HG03103 (cell line): ENCODE results near the gene IPO9.
"Not testable (repeated sequence)": the region's sequence is repeated elsewhere in the genome, so short reads cannot be mapped to it uniquely, and the experiment has no call there.

Experiments used
- ATAC-seq: cut with Tn5 transposase; IDR thresholded peaks from one replicate; pipeline ENCODE4 v1.9.1; 2021; ENCODE audit warnings: low read depth; ENCODE audit not compliant: unreplicated experiment

IPO9 gene

DNA sequence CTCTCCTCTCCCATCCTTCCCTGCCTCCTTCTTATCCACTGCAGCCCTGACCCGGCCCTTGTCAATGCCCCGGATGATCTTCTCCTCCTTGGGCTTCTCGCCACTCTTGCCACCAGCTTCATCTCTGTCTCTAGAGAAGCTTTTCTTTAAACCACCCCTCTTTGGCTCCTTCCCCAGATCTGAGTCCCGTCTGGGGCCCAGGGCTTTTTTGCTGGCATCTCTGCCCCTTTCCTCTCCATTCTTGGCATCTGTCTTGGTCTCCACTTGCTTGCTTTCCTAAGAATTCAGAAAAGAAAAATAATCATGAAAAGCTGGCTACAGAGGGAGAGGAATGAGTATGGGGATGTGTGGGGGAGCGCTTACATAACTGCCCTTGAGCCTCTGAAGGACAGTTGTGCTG is 71.5 kb downstream of the IPO9 start:
- no peak for ATAC-seq

DNA sequence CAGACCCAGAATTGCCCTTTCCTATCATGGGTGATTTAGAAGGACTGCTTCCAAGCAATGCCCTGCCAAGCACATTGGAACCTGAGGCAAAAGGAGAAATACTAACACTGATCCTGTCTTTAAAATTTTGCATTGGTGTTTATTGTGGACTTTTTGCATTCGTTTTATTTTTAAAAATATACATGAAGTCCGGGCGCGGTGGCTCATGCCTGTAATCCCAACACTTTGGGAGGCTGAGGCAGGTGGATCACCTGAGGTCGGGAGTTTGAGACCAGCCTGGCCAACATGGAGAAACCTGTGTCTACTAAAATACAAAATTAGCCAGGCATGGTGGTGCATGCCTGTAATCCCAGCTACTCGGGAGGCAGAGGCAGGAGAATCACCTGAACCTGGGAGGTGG is 72.1 kb downstream of the IPO9 start:
- not testable (repeated sequence) for ATAC-seq

DNA sequence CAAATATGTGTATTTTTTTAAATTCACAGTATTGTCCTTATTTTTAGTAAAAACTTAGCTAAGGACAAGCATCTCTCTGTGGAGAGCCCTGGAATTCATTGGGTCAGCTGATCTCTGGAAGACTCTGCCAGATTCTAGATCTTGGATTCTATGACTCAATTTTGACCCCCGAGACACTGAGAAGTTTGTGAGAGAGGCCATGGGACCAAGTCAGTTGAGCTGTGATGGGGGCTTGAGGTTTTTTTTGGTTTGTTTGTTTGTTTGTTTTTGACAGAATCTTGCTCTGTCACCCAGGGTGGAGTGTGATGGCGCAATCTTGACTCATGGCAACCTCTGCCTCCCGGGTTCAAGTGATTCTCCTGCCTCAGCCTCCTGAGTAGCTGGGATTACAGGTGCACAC is 73.2 kb downstream of the IPO9 start:
- no peak for ATAC-seq

DNA sequence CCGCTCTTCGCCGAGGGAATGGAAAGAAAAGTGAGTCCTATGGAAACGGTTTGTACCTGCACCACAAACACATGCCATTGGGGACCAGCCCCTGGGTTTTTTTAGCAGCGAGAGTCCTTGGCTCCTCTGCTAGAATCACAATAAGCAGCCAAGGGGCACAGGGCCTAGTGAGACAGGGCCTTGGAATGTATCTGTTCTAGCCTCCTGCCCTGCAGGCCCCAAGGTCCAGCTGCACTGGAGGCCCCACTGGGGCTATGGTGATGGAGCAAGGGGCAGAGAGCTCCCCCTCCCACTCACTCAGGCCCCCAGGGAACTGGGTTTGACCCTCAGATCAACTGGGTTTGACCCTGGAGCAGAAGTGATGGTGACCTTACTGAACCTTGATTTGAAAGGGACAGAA is 74.2 kb downstream of the IPO9 start:
- no peak for ATAC-seq

DNA sequence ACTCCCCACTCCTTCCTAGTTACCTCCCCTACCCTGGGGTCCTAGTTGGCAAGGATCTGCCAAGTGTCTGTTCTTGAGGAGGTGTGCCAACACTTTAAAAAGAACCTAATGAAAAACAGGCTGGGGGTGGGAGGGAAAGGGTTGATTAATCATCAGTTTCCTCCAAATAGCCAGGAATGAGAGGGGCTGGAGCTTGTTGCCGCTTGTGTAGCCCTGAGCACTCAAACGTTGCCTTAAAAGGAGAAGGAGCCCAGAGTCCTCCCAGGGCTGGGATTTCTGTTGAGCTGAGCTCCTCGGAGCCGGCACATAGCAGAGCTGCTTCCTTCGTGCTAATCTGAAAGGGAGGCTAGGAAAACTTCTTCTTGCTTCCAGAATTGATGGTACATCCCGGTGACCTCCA is 75.6 kb downstream of the IPO9 start:
- ATAC-seq = no peak

DNA sequence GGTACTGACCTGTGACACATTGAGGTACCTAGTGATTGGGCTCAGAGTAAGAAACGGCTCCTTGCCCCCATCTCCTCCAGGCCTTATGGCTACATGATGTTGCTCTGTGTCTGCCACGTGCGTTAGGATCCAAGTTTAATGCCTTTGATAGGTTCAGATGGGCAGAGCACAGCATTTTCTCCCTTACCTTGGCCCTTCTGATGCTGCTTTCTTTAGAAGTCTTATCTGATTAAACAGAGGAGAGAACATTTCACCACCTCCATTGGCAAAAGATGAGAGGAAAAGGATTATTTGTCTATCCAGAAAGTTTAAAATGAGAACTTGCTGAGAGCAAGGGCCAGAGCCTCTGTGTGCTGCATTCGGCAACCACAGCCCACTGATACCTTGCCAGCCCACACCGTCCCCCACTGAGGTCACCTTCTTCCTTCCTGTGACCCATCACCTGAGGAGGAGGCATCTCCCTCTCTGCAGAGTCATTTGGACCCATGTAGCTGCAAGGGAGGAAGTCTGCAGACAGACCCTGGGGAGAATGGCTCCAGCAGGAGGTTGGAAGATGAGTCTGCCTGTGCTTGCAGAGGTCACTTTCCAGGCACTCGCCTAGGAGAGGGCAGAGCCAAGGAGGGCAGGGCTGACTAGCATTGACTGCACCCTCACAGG is 76.4 kb downstream of the IPO9 start:
- ATAC-seq = no peak

DNA sequence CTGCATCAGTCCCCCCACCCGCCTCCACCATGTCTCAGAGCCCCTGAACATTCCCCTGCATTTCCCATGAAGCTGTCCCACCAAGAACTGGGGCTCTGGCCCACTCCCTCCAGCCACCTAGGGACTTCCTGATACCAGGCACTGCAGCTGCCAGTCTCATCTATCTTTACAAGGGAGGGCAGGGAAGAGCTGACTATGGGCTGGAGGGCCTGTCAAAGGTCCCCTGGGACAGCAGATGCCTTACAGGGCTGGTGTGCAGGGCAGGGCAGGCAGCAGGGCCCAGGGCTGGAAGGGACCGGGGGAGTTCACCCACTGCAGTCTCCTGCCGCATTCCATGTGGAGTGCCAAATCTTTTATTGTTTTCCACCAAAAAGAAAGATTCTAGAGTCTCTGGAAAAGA is 77.4 kb downstream of the IPO9 start:
- ATAC-seq = no peak

DNA sequence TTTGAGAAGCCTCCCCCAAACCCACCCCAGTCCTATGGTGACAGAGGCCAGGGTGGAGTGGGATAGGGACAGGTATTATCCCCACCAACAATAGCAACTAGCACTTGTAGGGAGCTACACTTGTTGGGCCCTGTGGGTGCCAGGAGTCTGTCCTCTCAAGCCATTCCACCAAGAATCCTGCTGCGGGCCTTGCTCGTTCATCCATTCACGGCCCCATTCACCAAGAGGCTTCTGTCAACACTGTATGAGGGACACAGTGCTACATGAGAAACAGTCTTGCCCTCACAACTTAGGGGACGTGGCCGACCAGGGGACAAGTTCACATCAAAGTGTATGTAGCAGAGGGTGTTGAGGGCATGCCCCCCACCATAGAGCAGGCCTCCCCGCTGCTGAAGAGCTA is 78.7 kb downstream of the IPO9 start:
- ATAC-seq = no peak

DNA sequence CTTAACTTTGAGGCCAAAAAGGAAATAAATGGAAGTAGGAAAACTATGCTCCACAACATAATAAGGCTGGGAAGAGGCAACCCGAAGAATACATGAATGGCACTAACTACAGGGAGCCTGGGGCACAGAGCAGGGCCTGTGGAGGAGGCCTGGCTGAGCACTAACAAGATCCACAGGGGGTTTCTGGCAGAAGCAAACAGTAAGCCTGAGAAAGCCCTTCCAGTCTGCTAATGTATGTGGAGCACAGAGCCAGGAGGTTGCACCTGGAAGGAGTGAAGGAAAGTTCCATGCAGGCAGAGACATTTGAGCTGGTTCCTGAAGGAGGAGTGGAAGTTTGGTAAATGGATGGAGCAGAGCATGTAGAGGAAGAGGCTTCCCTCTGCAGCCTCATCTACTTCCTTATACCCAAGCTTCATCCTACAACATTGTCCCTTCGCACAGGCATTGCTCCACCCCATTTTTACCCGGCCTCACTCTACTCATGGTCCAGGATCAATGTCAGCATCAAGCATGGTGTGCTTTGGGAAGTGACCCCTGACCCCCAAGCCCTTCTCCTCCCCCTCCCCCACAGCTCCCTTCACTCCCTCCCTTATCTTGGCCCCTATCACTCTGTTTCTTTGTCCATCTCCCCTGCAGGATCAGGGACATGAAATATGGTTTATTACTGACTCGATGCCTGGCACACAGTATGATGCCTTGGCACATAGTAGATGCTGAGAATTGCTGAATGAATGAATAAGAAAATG is 83.0 kb downstream of the IPO9 start:
- no peak for ATAC-seq

DNA sequence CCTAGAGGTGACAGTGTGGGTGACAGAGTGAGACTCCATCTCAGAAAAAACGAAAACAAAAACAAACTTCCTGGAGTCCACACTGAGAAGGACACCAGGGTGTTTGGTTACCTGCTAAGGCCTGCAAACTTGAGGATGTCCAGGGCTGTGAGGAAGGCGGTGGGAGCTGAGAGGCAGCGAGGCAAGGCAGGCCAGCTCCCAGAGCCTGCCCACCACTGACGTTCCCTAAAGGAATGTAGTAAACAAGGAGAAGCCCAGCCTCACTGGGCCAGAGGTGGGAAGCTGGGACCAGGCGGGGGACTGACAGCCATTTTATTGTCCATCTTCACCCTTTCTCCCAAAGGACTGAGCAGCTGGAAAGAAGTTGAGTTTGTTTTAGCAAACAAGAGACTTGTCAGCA is 83.9 kb downstream of the IPO9 start:
- no peak for ATAC-seq

DNA sequence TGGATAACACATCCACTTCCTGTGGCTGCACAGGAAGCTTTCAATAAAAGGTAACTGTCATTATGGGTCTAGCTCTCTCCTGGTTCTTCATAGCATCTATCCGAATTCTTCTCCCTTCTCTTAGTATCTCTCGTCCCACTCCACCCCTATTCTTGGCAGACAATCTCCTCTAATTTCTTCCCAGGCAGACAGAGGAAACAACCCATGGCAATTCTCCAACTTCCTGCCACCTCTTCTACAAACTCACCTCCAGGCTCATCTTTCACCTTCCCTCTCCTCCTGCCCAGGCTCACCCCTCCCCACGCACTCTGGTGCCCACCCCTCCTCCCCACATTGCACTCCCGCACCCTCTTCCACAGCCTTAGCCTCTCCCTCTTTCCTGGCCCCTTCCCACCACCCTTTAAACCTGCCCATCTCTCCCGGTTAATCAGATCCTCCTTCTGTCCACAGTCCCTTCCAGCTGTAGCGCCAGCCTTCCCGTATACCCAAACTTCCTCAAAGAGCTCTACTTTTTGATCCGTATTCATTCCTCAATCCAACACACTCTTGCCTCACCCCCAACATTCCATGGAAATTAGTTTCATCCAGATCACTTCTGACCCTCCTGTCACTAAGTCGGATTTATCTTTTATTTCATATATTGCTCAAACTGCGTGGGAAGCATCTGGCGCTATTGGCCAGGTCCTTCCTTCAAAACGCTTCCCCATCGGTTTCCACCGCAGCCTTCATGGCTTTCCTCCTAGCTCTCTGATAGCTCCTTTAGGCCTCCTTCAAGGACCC is 85.7 kb downstream of the IPO9 start:
- no peak for ATAC-seq

DNA sequence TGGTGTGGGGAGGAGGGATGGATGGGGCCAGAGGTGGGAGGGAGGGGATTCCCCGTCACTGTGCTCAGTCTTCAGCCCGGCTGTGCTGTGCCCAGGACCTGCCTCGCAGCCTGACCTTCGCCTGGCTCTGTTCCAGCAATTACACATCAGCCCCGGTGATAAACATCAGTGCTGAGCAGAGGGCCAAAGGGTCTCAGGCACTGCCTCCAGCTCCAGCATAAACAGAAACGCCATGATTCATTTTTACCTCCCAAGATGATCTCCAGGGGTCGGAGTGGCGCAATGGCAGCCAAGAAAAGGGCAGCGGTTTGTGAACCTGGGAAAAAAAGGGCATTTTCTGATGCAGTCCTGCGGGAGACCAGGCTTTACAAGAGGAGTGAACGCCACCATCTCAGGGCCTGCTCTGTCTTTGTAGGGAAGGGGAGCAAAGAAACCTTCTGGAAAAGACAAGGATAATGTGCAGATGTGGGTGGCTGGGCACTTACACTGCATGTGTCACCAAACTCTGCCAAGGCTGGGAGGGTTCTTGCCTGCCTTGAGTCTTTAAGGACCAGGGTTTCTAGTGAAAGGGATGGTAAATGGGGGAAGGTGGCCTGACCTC is 87.8 kb downstream of the IPO9 start:
- no peak for ATAC-seq

DNA sequence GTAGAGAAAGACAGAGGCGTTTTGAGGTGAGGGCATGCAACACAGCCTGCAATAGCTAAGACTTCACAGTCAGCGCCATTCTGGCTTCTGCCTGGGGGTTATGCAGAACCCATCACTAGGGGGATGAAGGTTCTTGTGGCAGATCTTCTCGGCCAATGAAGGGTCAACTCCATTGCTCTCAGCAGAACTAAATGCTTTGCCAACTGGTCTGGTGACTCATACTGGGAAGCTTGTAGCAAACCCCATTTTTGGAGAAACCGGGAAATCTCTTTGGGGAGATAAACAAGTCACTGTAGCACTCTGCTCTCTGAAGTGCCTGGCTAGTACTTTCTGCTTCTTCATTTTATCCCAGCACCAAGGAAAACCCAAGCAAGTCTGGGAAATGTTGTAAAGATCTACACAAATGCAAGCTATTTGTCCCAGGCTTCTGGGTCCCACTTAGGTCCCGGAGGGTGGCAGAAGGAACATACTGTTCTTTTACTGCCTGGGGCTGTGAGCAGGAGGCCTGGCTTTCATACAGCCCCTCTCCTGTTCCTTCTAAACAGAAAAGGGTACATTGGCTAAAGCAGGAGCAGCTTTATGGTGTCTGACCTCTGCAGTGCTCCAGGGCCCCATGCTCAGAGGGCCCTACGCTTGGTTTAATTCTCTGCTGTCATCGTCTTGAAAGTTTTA is 88.5 kb downstream of the IPO9 start:
- ATAC-seq = no peak

DNA sequence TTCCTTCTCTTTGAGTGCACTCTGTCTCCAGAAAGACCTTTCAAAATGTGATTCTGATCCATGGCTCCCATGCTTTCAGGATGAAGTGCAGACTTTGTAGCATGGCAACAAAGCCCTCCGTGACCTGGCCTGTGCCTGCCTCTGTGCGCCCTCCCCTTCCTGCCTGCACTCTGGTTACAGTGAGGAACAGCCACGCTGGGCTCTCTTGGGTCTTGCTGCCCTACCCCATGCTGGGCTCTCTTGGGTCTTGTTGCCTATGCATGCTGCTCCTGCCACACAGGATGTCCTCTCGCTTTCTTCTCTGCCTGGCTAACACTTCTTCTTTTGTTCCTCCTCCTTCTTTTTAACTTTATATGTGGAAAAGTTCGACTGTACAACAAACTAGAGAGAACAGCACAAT is 89.4 kb downstream of the IPO9 start:
- no peak for ATAC-seq

DNA sequence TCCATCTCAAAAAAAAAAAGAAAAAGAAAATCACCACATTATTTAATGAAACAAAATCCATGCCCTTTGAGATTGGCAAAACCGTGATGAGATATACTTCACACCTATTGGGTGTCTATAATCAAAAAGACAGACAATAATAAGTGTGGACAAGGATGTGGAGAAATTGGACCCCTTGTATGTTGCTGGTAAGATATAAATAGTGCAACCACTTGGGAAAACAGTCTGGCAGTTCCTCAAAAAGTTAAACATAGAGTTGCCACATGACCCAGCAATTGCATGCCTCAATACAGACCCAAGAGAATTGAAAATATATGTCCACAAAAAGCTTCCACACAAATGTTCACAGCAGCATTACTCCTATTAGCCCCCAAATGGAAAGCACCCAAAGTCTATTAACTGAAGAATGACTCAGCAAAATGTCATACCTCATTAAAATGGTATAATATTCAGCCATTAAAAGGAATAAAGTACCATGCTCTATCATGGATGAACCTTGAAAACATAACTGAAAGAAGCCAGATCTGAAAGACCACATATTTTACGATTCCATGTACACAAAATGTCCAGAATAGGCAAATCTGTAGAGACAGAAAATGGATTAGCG is 93.1 kb downstream of the IPO9 start:
- ATAC-seq = no peak

DNA sequence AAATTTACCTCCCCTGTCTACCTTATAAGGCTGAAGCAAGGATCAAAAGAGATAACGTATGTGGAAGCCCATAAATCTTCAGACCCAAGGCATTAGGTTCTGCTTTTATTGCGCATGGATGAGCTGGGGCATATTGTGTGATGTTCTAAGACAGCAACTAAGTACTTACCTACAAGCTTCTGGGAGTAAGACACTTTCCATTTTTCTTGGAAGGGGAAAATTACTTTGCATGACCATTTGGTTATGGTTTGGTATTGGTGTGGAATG is 96.3 kb downstream of the IPO9 start:
- ATAC-seq = no peak

DNA sequence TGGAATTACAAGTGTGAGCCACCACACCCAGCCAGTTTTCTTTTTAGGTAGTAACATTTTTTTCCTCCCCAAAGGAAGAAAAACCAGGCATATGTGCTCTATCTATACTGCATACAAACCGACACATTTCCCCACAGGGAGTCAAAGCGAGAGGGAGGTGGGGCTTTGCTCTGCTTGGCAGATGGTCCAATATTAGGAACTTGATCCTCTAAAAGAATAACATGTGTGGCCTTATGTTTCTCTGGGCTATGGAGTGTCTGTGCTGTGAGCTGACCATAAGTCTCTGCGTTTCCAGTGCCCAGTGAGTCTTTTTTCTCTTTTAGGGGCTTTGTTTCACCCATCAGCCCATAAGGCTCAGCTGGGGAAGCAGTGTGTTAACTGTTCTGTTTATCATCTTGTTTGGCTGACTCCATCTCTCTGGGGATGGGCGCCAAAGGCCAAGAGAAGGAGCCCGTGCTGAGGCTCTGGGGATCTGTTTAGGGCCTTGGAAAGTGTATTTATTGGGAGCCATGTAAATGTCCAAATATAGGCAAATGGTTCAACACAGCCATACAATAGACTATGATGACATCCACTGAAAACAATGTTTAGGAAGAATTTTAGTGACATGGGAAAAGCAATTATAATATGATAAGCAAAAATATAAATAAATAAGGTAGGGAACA is 97.2 kb downstream of the IPO9 start:
- ATAC-seq = no peak

DNA sequence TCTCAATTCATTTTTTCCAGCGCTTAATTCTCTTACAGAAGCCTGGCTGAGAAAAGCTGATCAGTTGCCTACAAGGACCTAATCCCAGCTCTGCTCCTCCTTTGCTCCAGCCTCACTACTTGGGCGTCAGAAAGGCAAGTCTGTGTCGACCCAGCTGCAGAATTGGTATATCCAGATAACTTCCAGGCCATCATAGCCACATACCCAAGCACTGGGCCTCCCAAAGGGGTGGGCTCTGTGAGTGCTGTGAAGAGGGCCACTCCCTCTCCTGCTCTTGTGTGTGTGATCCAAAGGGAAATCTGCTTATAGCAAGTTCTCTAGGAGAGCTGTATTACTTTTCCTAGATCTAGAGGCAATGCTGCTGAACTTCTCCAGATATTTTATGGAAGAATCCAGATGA is 99.3 kb downstream of the IPO9 start:
- ATAC-seq = no peak

DNA sequence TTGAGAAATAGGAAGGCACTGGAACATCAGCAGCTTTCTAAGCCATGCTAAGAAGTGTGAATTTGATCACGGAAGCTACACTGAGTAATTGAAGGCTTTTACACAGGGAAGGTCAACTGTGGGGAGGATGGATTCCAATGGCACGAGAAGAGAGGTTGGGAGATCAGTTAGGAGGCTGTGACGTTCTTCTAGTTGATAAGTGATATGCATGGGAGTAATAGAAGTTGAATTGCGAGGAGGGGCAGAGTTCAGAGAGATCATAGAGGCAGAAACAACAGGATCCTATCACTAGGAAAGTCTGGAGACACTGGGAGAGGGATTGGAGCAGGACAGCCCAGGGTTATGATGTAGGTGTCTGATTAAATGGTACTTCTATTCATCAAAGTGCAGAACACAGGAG is 101.2 kb downstream of the IPO9 start:
- no peak for ATAC-seq

DNA sequence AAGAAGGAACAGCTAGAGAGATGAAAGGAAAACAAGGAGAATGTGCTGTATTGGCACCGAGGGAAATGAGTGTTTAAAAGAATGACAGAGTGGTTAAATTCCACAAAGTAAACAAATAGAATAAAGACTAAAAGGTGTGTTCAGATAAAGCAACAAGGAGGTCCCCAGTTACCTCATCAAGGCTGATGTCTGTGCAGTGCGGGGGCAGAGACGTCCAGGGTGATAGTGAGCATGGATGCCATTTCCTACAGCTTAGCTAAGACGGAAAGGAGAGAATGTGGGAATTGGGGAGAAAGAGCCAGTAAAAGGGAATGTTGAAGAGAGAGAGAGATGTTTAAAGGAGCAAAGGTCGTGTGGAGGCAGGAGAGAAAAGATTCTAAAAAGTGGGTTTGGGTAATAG is 101.8 kb downstream of the IPO9 start:
- no peak for ATAC-seq
